GM19239 (cell line): Measurements from ENCODE around the gene GMIP.

Source experiments
- DNase-seq: peaks from one replicate; pipeline ENCODE4 v3.0.0; 2011; ENCODE audit warnings: low spot score; ENCODE audit not compliant: insufficient read length
- FAIRE-seq: peaks from 2 replicates; lab custom pipeline; 2011; peaks lifted over from hg19 to GRCh38; lab: Jason Lieb, UNC

GMIP gene

GRCh38 chr19:19659646-19660245, 16.3 kb upstream of the GMIP start:
- DNase-seq (no peak), FAIRE-seq (no peak)

GRCh38 chr19:19657397-19657783, 13.9 kb upstream of the GMIP start:
- DNase-seq = peak; percentile 4
- FAIRE-seq = no peak

- peak; percentile 1 for DNase-seq
- FAIRE-seq = no peak
Observed at GRCh38 chr19:19656451-19657396, 13.3 kb upstream of the GMIP start.

GRCh38 chr19:19655641-19656343, 12.3 kb upstream of the GMIP start:
- FAIRE-seq (no peak), DNase-seq (no peak)

- FAIRE-seq (no peak), DNase-seq (no peak)
Observed at GRCh38 chr19:19655051-19655594, 11.7 kb upstream of the GMIP start.

- DNase-seq = no peak
- no peak for FAIRE-seq
Observed at GRCh38 chr19:19654441-19654840, 11.0 kb upstream of the GMIP start.

- FAIRE-seq = no peak
- DNase-seq = no peak
Observed at GRCh38 chr19:19653597-19654147, 10.2 kb upstream of the GMIP start.

- no peak for DNase-seq
- no peak for FAIRE-seq
Observed at GRCh38 chr19:19652482-19653295, 9.2 kb upstream of the GMIP start.

GRCh38 chr19:19651076-19651475, 7.6 kb upstream of the GMIP start:
- FAIRE-seq (no peak), DNase-seq (no peak)

GRCh38 chr19:19650331-19650730, 6.9 kb upstream of the GMIP start:
- no peak for FAIRE-seq
- DNase-seq = no peak

- FAIRE-seq = no peak
- no peak for DNase-seq
Observed at GRCh38 chr19:19649580-19649995, 6.1 kb upstream of the GMIP start.

- FAIRE-seq (no peak), DNase-seq (no peak)
Observed at GRCh38 chr19:19649155-19649554, 5.7 kb upstream of the GMIP start.

GRCh38 chr19:19647037-19647835, 3.8 kb upstream of the GMIP start:
- FAIRE-seq = no peak
- no peak for DNase-seq

- no peak for FAIRE-seq
- DNase-seq = no peak
Observed at GRCh38 chr19:19645233-19645870, 1.9 kb upstream of the GMIP start.

- no peak for FAIRE-seq
Observed at GRCh38 chr19:19644054-19644388, 564 bp upstream of the GMIP start.

GRCh38 chr19:19642506-19643157, 825 bp downstream of the GMIP start:
- FAIRE-seq (peak; percentile 78), DNase-seq (peak; percentile 74)

More at GRCh38 chr19:19644054-19644388, 564 bp upstream of the GMIP start:
- no peak for DNase-seq

- FAIRE-seq (no peak), DNase-seq (no peak)
Observed at GRCh38 chr19:19637523-19638251, 5.8 kb downstream of the GMIP start.
